Progenitor cell of endocrine pancreas (in vitro differentiated cells): ENCODE results near the gene STAC2. TPM values are rescaled to one million over a fixed set of nuclear protein-coding genes. Genes with fewer than 3 reads are reported as not detected.
A peak's percentile ranks its signal among the peaks of the same experiment; 100 is the strongest.

Experiments used
- DNase-seq: peaks from one replicate; pipeline ENCODE4 v3.0.0; 2021; ENCODE audit warnings: low spot score; ENCODE audit not compliant: unreplicated experiment
- H3K27ac Mint-ChIP-seq: 2 replicates; pipeline ENCODE4 v1.8.0; 2021; ENCODE audit warnings: mild to moderate bottlenecking, moderate library complexity, mixed read lengths
- H3K27me3 Mint-ChIP-seq: 2 replicates; pipeline ENCODE4 v1.8.0; 2021; ENCODE audit warnings: mixed read lengths
- H3K36me3 Mint-ChIP-seq: 2 replicates; pipeline ENCODE4 v1.8.0; 2022; ENCODE audit warnings: mixed read lengths; ENCODE audit not compliant: insufficient read depth
- H3K4me1 Mint-ChIP-seq: 2 replicates; pipeline ENCODE4 v1.8.0; 2021; ENCODE audit warnings: low read depth, mixed read lengths
- H3K4me3 Mint-ChIP-seq: 2 replicates; pipeline ENCODE4 v1.8.0; 2021; ENCODE audit warnings: low read depth, mild to moderate bottlenecking, moderate library complexity, mixed read lengths
- H3K9me3 Mint-ChIP-seq: 2 replicates; pipeline ENCODE4 v1.8.0; 2021; ENCODE audit warnings: low read depth, mixed read lengths
- CTCF ChIP-seq: fragments of 200-600 bp; sonication (generic); IDR thresholded peaks from one replicate; pipeline ENCODE4 v1.5.0; 2021; ENCODE audit warnings: antibody characterized with exemption, mild to moderate bottlenecking; ENCODE audit not compliant: unreplicated experiment
- total RNA-seq: library from RNA; stranded (reverse); gene quantifications from 2 replicates; pipeline ENCODE4 v1.2.1, GENCODE V29; 2021

STAC2 gene
- total RNA-seq, 1 donor from 2014 or later, result not detected

- TF ChIP-seq CTCF, result no peak
- Mint-ChIP-seq H3K4me1 (peaks cover 10% of the 10 kb centered on the region), H3K9me3 (no peaks in the 10 kb centered on the region), H3K27me3 (peaks cover 35% of the 10 kb centered on the region), H3K4me3 (peak overlapping the region; percentile 82), H3K36me3 (no peaks in the 10 kb centered on the region), H3K27ac (peak overlapping the region; percentile 43)
- no peak for DNase-seq
Observed at GRCh38 chr17:39165178-39165840, 60.4 kb downstream of the STAC2 start.

GRCh38 chr17:39164675-39165143, 61.0 kb downstream of the STAC2 start:
- H3K36me3 Mint-ChIP-seq, result no peaks in the 10 kb centered on the region
- peak overlapping the region; percentile 43 for H3K27ac Mint-ChIP-seq
- H3K27me3 Mint-ChIP-seq, result peaks cover 35% of the 10 kb centered on the region
- peak overlapping the region; percentile 82 for H3K4me3 Mint-ChIP-seq
- peak; percentile 60 for DNase-seq
- peaks cover 10% of the 10 kb centered on the region for H3K4me1 Mint-ChIP-seq
- peak; percentile 79 for TF ChIP-seq CTCF
- H3K9me3 Mint-ChIP-seq, result no peaks in the 10 kb centered on the region

GRCh38 chr17:39161962-39162361, 63.8 kb downstream of the STAC2 start:
- Mint-ChIP-seq H3K36me3 (no peaks in the 10 kb centered on the region), H3K4me1 (peaks cover 10% of the 10 kb centered on the region), H3K27ac (no peak overlapping the region), H3K4me3 (no peak overlapping the region), H3K27me3 (peaks cover 25% of the 10 kb centered on the region), H3K9me3 (no peaks in the 10 kb centered on the region)
- DNase-seq, result no peak
- TF ChIP-seq CTCF, result no peak

Other genes with a start within 250 kb of the STAC2 start
- 2.3 and 3.7 TPM in 2 replicates for gene PLXDC1, start 74.3 kb downstream of the STAC2 start, total RNA-seq
- not detected in 2 replicates for gene ARL5C, start 59.8 kb downstream of the STAC2 start, total RNA-seq
- 11.3 and 13.8 TPM in 2 replicates for gene CACNB1, start 28.3 kb downstream of the STAC2 start, total RNA-seq
- 1,229 and 1,297 TPM in 2 replicates for gene RPL19, start 25.7 kb downstream of the STAC2 start, total RNA-seq
- 21.7 and 26.8 TPM in 2 replicates for gene FBXL20, start 175.7 kb upstream of the STAC2 start, total RNA-seq
- gene MED1, start 225.3 kb upstream of the STAC2 start, total RNA-seq, result 41.6 and 44.4 TPM in 2 replicates
- gene CDK12, start 235.5 kb upstream of the STAC2 start, total RNA-seq, result 81.5 and 86.8 TPM in 2 replicates